Hepatocyte (in vitro differentiated cells): ENCODE measurements around the gene KIF18B. TPM values are rescaled to one million over a fixed set of nuclear protein-coding genes. Genes with fewer than 3 reads are reported as not detected.

ENCODE experiments used
- DNase-seq: peaks from one replicate; pipeline ENCODE4 v3.0.0-alpha.2; 2016; ENCODE audit warnings: low spot score
- H2AFZ ChIP-seq: fragments of 200-600 bp; sonication (generic); 2 replicates; pipeline ENCODE4 v1.6.0; 2016; ENCODE audit warnings: antibody characterized with exemption, mild to moderate bottlenecking
- H3K27ac ChIP-seq: fragments of 200-600 bp; sonication (generic); 2 replicates; pipeline ENCODE4 v1.5.1; 2016; ENCODE audit warnings: mild to moderate bottlenecking
- H3K27me3 ChIP-seq: fragments of 200-600 bp; sonication (generic); 2 replicates; pipeline ENCODE4 v1.6.1; 2016
- H3K36me3 ChIP-seq: fragments of 200-600 bp; sonication (generic); replicated peaks from 2 replicates; pipeline ENCODE4 v1.5.1; 2016; ENCODE audit warnings: low read depth; ENCODE audit not compliant: insufficient read depth
- H3K4me1 ChIP-seq: fragments of 200-600 bp; sonication (generic); 2 replicates; pipeline ENCODE4 v1.5.1; 2016; ENCODE audit warnings: mild to moderate bottlenecking, moderate library complexity; ENCODE audit not compliant: insufficient read depth
- H3K4me2 ChIP-seq: fragments of 200-600 bp; sonication (generic); 2 replicates; pipeline ENCODE4 v1.6.0; 2016
- H3K4me3 ChIP-seq: fragments of 200-600 bp; sonication (generic); 2 replicates; pipeline ENCODE4 v1.5.1; 2016; ENCODE audit warnings: mild to moderate bottlenecking
- H3K79me2 ChIP-seq: fragments of 200-600 bp; sonication (generic); 2 replicates; pipeline ENCODE4 v1.6.0; 2017; ENCODE audit warnings: mild to moderate bottlenecking
- H3K9me2 ChIP-seq: fragments of 200-600 bp; sonication (generic); replicated peaks from 2 replicates; pipeline ENCODE4 v1.6.0; 2017; ENCODE audit warnings: mild to moderate bottlenecking; ENCODE audit not compliant: insufficient read depth
- H3K9me3 ChIP-seq: fragments of 200-600 bp; sonication (generic); 2 replicates; pipeline ENCODE4 v1.5.1; 2016; ENCODE audit warnings: low read depth, mild to moderate bottlenecking
- H4K20me1 ChIP-seq: fragments of 200-600 bp; sonication (generic); 2 replicates; pipeline ENCODE4 v1.6.0; 2016; ENCODE audit warnings: mild to moderate bottlenecking; ENCODE audit not compliant: insufficient read depth, poor library complexity, severe bottlenecking
- CTCF ChIP-seq: fragments of 200-600 bp; sonication (generic); IDR thresholded peaks from 2 replicates; pipeline ENCODE4 v1.5.1; 2016; ENCODE audit warnings: antibody characterized with exemption, mild to moderate bottlenecking; ENCODE audit not compliant: poor library complexity
- EZH2 ChIP-seq: fragments of 200-600 bp; sonication (generic); IDR thresholded peaks from 2 replicates; pipeline ENCODE4 v1.6.1; 2016; ENCODE audit warnings: antibody characterized with exemption, mild to moderate bottlenecking, borderline replicate concordance
- EZH2phosphoT487 ChIP-seq: fragments of 200-600 bp; sonication (generic); IDR thresholded peaks from one replicate; pipeline ENCODE4 v1.6.1; 2018; ENCODE audit warnings: antibody characterized with exemption, mild to moderate bottlenecking, low read depth, moderate library complexity; ENCODE audit not compliant: unreplicated experiment, severe bottlenecking
- WGBS: methylation state at CpG from one replicate; pipeline ENCODE4 v1.1.6; 2016; ENCODE audit warnings: low lambda C conversion rate; ENCODE audit errors: missing lambda C conversion rate; 5-methylcytosine and 5-hydroxymethylcytosine counted together
- polyA plus RNA-seq: library from polyadenylated mRNA; unstranded; fragments of >200 nt; fragmentation: Nextera tagmentation; extraction: Ambion mirVana; gene quantifications from 2 replicates; pipeline ENCODE4 v1.2.1, GENCODE V29; 2016
- total RNA-seq: library from RNA; depleted of rRNA; stranded (reverse); fragments of >200 nt; gene quantifications from 2 replicates; pipeline ENCODE4 v1.2.3, GENCODE V29; 2014

The KIF18B gene
- total and polyA plus RNA-seq, 2 experiments from 2014 or later: 1.8 to 4.3 TPM

GRCh38 chr17:44932787-44933097 is 14.8 kb downstream of the KIF18B start:
- Histone ChIP-seq H3K9me2 (no peaks in the 10 kb centered on the region), H3K27me3 (no peaks in the 10 kb centered on the region), H2AFZ (no peak overlapping the region), H4K20me1 (no peaks in the 10 kb centered on the region), H3K9me3 (no peaks in the 10 kb centered on the region), H3K27ac (no peak overlapping the region), H3K79me2 (peaks cover 6% of the 10 kb centered on the region), H3K36me3 (no peaks in the 10 kb centered on the region), H3K4me3 (no peak overlapping the region), H3K4me2 (no peak overlapping the region), H3K4me1 (no peaks in the 10 kb centered on the region)
- WGBS: 97% methylated on average over 6 of the region's 6 CpGs
- no peak for DNase-seq
- TF ChIP-seq CTCF (no peak), EZH2 (no peak), EZH2phosphoT487 (no peak)

DNA sequence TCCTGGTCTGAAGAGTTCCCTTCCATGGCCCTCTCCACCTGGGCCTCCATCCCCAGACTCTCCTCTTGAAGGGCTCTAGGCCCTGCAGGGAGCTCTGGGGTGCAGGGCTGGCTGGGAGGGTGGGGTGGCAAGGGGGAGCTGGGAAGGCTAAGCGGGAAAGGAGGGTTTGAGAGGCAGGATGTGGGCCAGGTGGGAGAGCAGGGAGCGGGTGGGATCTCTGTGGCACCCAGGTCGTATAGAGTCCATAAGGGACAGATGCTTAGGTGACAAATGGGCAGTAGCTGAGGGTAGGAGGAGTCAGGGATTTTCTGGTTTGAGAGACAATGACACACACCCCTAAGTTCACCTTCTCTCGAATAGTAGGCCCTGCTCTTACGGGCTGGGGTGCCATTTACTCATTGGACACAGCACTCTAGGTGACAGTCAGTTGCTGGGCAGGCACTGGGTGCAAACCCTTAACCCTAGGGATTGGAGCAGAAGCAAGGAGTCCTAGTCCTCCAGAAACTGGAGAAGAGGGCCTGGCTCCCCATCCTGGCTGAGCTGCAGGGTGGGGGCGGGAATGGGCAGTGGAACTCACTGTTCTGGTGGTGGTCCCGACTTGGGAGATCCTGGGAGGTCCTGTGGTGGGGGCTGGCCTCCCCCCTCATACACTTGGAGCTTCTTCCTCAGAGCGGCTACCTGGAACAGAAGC is 15.3 kb downstream of the KIF18B start:
- WGBS: 94% methylated on average over 4 of the region's 8 CpGs
- no peak overlapping the region for H3K4me3 ChIP-seq
- no peaks in the 10 kb centered on the region for H3K27me3 ChIP-seq
- no peak overlapping the region for H3K4me2 ChIP-seq
- no peaks in the 10 kb centered on the region for H3K4me1 ChIP-seq
- H3K9me3 ChIP-seq: no peaks in the 10 kb centered on the region
- peaks cover 2% of the 10 kb centered on the region for H3K79me2 ChIP-seq
- no peak for DNase-seq
- TF ChIP-seq EZH2 (no peak), EZH2phosphoT487 (no peak), CTCF (no peak)
- no peak overlapping the region for H3K27ac ChIP-seq
- no peaks in the 10 kb centered on the region for H4K20me1 ChIP-seq
- no peaks in the 10 kb centered on the region for H3K36me3 ChIP-seq
- no peak overlapping the region for H2AFZ ChIP-seq
- no peaks in the 10 kb centered on the region for H3K9me2 ChIP-seq

DNA sequence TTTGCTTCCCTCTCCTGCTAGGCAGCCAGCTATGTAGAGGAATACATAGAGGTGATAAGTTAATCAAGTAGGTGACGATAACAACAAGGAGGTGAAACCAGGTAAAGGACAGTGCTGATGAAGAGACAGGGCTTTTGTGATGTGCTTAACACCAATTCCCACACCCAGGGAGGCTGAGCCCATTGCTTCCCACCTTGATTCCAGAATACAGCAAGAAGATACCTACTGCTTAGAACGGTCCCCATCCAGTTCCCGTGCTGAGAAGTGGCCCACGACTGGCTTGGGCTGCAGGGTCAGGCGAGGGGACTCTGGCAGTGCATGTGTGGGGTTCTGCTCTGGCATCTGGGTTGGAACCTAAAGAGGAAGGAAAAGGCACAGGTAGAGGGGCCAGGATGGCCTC is 16.2 kb downstream of the KIF18B start:
- WGBS: 95% methylated on average over 5 of the region's 5 CpGs
- no peaks in the 10 kb centered on the region for H3K27me3 ChIP-seq
- H3K4me3 ChIP-seq: no peak overlapping the region
- DNase-seq: no peak
- no peaks in the 10 kb centered on the region for H3K9me2 ChIP-seq
- H3K4me2 ChIP-seq: no peak overlapping the region
- no peak overlapping the region for H3K27ac ChIP-seq
- H3K4me1 ChIP-seq: no peaks in the 10 kb centered on the region
- H3K9me3 ChIP-seq: no peaks in the 10 kb centered on the region
- H4K20me1 ChIP-seq: no peaks in the 10 kb centered on the region
- H2AFZ ChIP-seq: no peak overlapping the region
- H3K79me2 ChIP-seq: no peaks in the 10 kb centered on the region
- no peak for TF ChIP-seq CTCF
- H3K36me3 ChIP-seq: no peaks in the 10 kb centered on the region

GRCh38 chr17:44930667-44931066 is 16.9 kb downstream of the KIF18B start:
- H3K79me2 ChIP-seq: no peaks in the 10 kb centered on the region
- WGBS: 81% methylated on average over 6 of the region's 6 CpGs
- no peak overlapping the region for H2AFZ ChIP-seq
- DNase-seq: no peak
- TF ChIP-seq CTCF: no peak
- H3K9me3 ChIP-seq: no peaks in the 10 kb centered on the region
- H3K4me1 ChIP-seq: no peaks in the 10 kb centered on the region
- no peaks in the 10 kb centered on the region for H4K20me1 ChIP-seq
- no peaks in the 10 kb centered on the region for H3K36me3 ChIP-seq
- no peak overlapping the region for H3K4me3 ChIP-seq
- H3K27me3 ChIP-seq: no peaks in the 10 kb centered on the region
- H3K9me2 ChIP-seq: no peaks in the 10 kb centered on the region
- H3K27ac ChIP-seq: no peak overlapping the region
- no peak overlapping the region for H3K4me2 ChIP-seq
